GM23338 (cell line): Measurements from ENCODE around the gene PLA1A. TPM values are rescaled to one million over a fixed set of nuclear protein-coding genes. Genes with fewer than 3 reads are reported as not detected.

ENCODE experiments used
- ATAC-seq: fragments of 200-7000 bp; cut with Tn5 transposase; 3 replicates; pipeline ENCODE4 v1.9.1; 2020
- DNase-seq: peaks from one replicate; pipeline ENCODE4 v3.0.0-alpha.2; 2015; ENCODE audit warnings: low spot score
- H2AFZ ChIP-seq: fragments of 200-600 bp; sonication (generic); 2 replicates; pipeline ENCODE4 v1.8.0; 2016; ENCODE audit warnings: antibody characterized with exemption, mild to moderate bottlenecking, moderate library complexity
- H3F3A ChIP-seq: fragments of 200-600 bp; sonication (generic); replicated peaks from 2 replicates; pipeline ENCODE4 v1.8.0; 2017; ENCODE audit warnings: antibody characterized with exemption, mixed run types, low read depth
- H3K27ac ChIP-seq: fragments of 200-600 bp; sonication (generic); 2 replicates; pipeline ENCODE4 v1.6.1; 2016; ENCODE audit warnings: low read depth
- H3K27me3 ChIP-seq: fragments of 200-600 bp; sonication (generic); 2 replicates; pipeline ENCODE4 v1.8.0; 2016; ENCODE audit warnings: mild to moderate bottlenecking, mixed run types, moderate library complexity; ENCODE audit not compliant: insufficient read depth
- H3K36me3 ChIP-seq: fragments of 200-600 bp; sonication (generic); 2 replicates; pipeline ENCODE4 v1.8.0; 2016; ENCODE audit warnings: mild to moderate bottlenecking; ENCODE audit not compliant: insufficient read depth
- H3K4me1 ChIP-seq: fragments of 200-600 bp; sonication (generic); 2 replicates; pipeline ENCODE4 v1.8.0; 2016; ENCODE audit warnings: mild to moderate bottlenecking, moderate library complexity; ENCODE audit not compliant: insufficient read depth
- H3K4me2 ChIP-seq: fragments of 200-600 bp; sonication (generic); 2 replicates; pipeline ENCODE4 v1.7.1; 2017; ENCODE audit warnings: mixed run types
- H3K4me3 ChIP-seq: fragments of 200-600 bp; sonication (generic); 2 replicates; pipeline ENCODE4 v1.6.1; 2016; ENCODE audit warnings: mixed run types
- H3K79me2 ChIP-seq: fragments of 200-600 bp; sonication (generic); replicated peaks from 2 replicates; pipeline ENCODE4 v1.8.0; 2017; ENCODE audit warnings: mild to moderate bottlenecking; ENCODE audit not compliant: insufficient read depth
- H3K9me2 ChIP-seq: fragments of 200-600 bp; sonication (generic); 2 replicates; pipeline ENCODE4 v1.8.0; 2017; ENCODE audit not compliant: insufficient read depth
- H4K20me1 ChIP-seq: fragments of 200-600 bp; sonication (generic); replicated peaks from 2 replicates; pipeline ENCODE4 v1.8.0; 2017; ENCODE audit warnings: mild to moderate bottlenecking; ENCODE audit not compliant: insufficient read depth
- H3K27ac Mint-ChIP-seq: 2 replicates; pipeline ENCODE4 v1.8.0; 2020; ENCODE audit warnings: inconsistent platforms, mild to moderate bottlenecking, moderate library complexity, mixed read lengths
- H3K27me3 Mint-ChIP-seq: 3 replicates; pipeline ENCODE4 v1.8.0; 2022; ENCODE audit warnings: low read depth, mild to moderate bottlenecking, moderate library complexity, mixed read lengths, inconsistent platforms; ENCODE audit not compliant: insufficient read depth, poor library complexity
- H3K36me3 Mint-ChIP-seq: 3 replicates; pipeline ENCODE4 v1.8.0; 2021; ENCODE audit warnings: low read depth, mild to moderate bottlenecking, inconsistent platforms, moderate library complexity, mixed read lengths
- H3K4me1 Mint-ChIP-seq: 3 replicates; pipeline ENCODE4 v1.8.0; 2020; ENCODE audit warnings: mild to moderate bottlenecking, inconsistent platforms, mixed read lengths
- H3K4me3 Mint-ChIP-seq: 3 replicates; pipeline ENCODE4 v1.8.0; 2021; ENCODE audit warnings: moderate library complexity, mild to moderate bottlenecking, inconsistent platforms, mixed read lengths
- H3K9me3 Mint-ChIP-seq: 3 replicates; pipeline ENCODE4 v1.8.0; 2020; ENCODE audit warnings: moderate library complexity, mild to moderate bottlenecking, inconsistent platforms, mixed read lengths
- ETS1 ChIP-seq: IDR thresholded peaks from 2 replicates; pipeline ENCODE4 v1.6.1; 2016; ENCODE audit warnings: antibody characterized with exemption
- EZH2 ChIP-seq: fragments of 200-600 bp; sonication (generic); IDR thresholded peaks from one replicate; pipeline ENCODE4 v1.8.0; 2017; ENCODE audit warnings: antibody characterized with exemption, mild to moderate bottlenecking, low read depth; ENCODE audit not compliant: unreplicated experiment
- JUNB ChIP-seq: IDR thresholded peaks from one replicate; pipeline ENCODE4 v1.6.1; 2016; ENCODE audit warnings: antibody characterized with exemption; ENCODE audit not compliant: unreplicated experiment
- POLR2AphosphoS5 ChIP-seq: IDR thresholded peaks from 2 replicates; pipeline ENCODE4 v1.6.1; 2016; ENCODE audit warnings: antibody characterized with exemption, low read depth
- REST ChIP-seq: IDR thresholded peaks from one replicate; pipeline ENCODE4 v1.6.1; 2018; ENCODE audit warnings: antibody characterized with exemption; ENCODE audit not compliant: unreplicated experiment
- ZNF331 ChIP-seq: fragments of 250-450 bp; sonication (Bioruptor Pico); IDR thresholded peaks from 2 replicates; pipeline ENCODE4 v1.5.0; 2020; ENCODE audit warnings: low read depth, mild to moderate bottlenecking, moderate library complexity
- polyA plus RNA-seq: library from polyadenylated mRNA; unstranded; fragments of >200 nt; fragmentation: Nextera tagmentation; extraction: Ambion mirVana; gene quantifications from 2 replicates; pipeline ENCODE4 v1.2.1, GENCODE V29; 2016
- total RNA-seq: library from RNA; depleted of rRNA; stranded (reverse); fragments of >200 nt; shearing (Covaris generic); gene quantifications from 2 replicates; pipeline ENCODE4 v1.2.3, GENCODE V29; 2014
- TF ChIP-seq, protein P1 (sequence below), 2 experiments: fragments of 200-600 bp in 1 of 2; sonication (generic) in 1 of 2; conservative IDR thresholded peaks; 2 replicates each; pipeline versions ENCODE4 v1.5.1 to v1.6.1; 2016 to 2017; ENCODE audit warnings: antibody characterized with exemption in 2 of 2, low read depth in 2 of 2, mild to moderate bottlenecking in 2 of 2, moderate library complexity in 1 of 2

The PLA1A gene
- total and polyA plus RNA-seq, 2 experiments from 2014 or later: not detected

GRCh38 chr3:119582178-119582577, 15.5 kb upstream of the PLA1A start (continued):
- TF ChIP-seq, protein P1, sequence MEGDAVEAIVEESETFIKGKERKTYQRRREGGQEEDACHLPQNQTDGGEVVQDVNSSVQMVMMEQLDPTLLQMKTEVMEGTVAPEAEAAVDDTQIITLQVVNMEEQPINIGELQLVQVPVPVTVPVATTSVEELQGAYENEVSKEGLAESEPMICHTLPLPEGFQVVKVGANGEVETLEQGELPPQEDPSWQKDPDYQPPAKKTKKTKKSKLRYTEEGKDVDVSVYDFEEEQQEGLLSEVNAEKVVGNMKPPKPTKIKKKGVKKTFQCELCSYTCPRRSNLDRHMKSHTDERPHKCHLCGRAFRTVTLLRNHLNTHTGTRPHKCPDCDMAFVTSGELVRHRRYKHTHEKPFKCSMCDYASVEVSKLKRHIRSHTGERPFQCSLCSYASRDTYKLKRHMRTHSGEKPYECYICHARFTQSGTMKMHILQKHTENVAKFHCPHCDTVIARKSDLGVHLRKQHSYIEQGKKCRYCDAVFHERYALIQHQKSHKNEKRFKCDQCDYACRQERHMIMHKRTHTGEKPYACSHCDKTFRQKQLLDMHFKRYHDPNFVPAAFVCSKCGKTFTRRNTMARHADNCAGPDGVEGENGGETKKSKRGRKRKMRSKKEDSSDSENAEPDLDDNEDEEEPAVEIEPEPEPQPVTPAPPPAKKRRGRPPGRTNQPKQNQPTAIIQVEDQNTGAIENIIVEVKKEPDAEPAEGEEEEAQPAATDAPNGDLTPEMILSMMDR (conservative IDR thresholded peaks at IDR 0.05; ENCODE audit: low read depth in 2 of 2): no peak
- no peak for TF ChIP-seq REST
- no peak for TF ChIP-seq POLR2AphosphoS5
- no peak for TF ChIP-seq ETS1

- Histone ChIP-seq H3K27me3 (peaks cover 6% of the 10 kb centered on the region), H3K4me3 (no peak overlapping the region), H4K20me1 (no peaks in the 10 kb centered on the region), H3F3A (no peaks in the 10 kb centered on the region), H3K79me2 (no peaks in the 10 kb centered on the region), H3K27ac (no peak overlapping the region), H2AFZ (no peak overlapping the region), H3K4me1 (peaks cover 17% of the 10 kb centered on the region), H3K4me2 (no peak overlapping the region), H3K36me3 (no peaks in the 10 kb centered on the region), H3K9me2 (0 out of 2 replicates have a peak, but pooled peaks cover 3% of the 10 kb centered on the region)
- peaks cover 10% of the 10 kb centered on the region; the same call in 1 of the 3 replicates for H3K36me3 Mint-ChIP-seq
- ATAC-seq (no peak), DNase-seq (no peak)
- H3K9me3 Mint-ChIP-seq: peaks cover 2% of the 10 kb centered on the region; the same call in 2 of the 3 replicates
- no peak overlapping the region for H3K27ac Mint-ChIP-seq
- peaks cover 15% of the 10 kb centered on the region for H3K4me1 Mint-ChIP-seq
- peaks cover 5% of the 10 kb centered on the region for H3K27me3 Mint-ChIP-seq
- H3K4me3 Mint-ChIP-seq: no peak overlapping the region
- TF ChIP-seq EZH2 (no peak), REST (no peak), ETS1 (no peak), ZNF331 (CRISPR knock-in tag) (no peak), JUNB (no peak)
- TF ChIP-seq, protein P1 (conservative IDR thresholded peaks at IDR 0.05; ENCODE audit: low read depth in 2 of 2): no peak
Observed at GRCh38 chr3:119585208-119585607, 12.5 kb upstream of the PLA1A start.
